Activated T-cell treated with anti-CD3 and anti-CD28 coated beads, Interleukin-2, amount 50 U/mL, for 72 hours (primary cell): ENCODE results near the gene PTPRZ1. TPM values are rescaled to one million over a fixed set of nuclear protein-coding genes. Genes with fewer than 3 reads are reported as not detected.

Experiments used
- ATAC-seq, 2 donors: fragments of 150-1000 bp; cut with Tn5 transposase; replicated peaks in 1 of 2; 2 replicates each; pipeline ENCODE4 v1.10.0; 2021; ENCODE audit warnings: moderate library complexity in 2 of 2, mild to moderate bottlenecking in 1 of 2
- DNase-seq, 2 donors: peaks; one replicate each; pipeline ENCODE4 v3.0.0; 2021 to 2022; ENCODE audit warnings: mixed read lengths in 1 of 2
- H3K27ac Mint-ChIP-seq: one replicate; pipeline ENCODE4 v1.8.0; 2022; ENCODE audit warnings: mild to moderate bottlenecking, moderate library complexity, mixed read lengths
- H3K27me3 Mint-ChIP-seq: one replicate; pipeline ENCODE4 v1.8.0; 2022; ENCODE audit warnings: low read depth, mixed read lengths
- H3K36me3 Mint-ChIP-seq, 2 donors: one replicate each; pipeline ENCODE4 v1.8.0; 2022; ENCODE audit warnings: mixed read lengths in 2 of 2, mild to moderate bottlenecking in 1 of 2; ENCODE audit not compliant: insufficient read depth in 2 of 2
- H3K4me1 Mint-ChIP-seq: one replicate; pipeline ENCODE4 v1.8.0; 2022; ENCODE audit warnings: low read depth, mixed read lengths
- H3K4me3 Mint-ChIP-seq, 2 donors: one replicate each; pipeline ENCODE4 v1.8.0; 2022; ENCODE audit warnings: mild to moderate bottlenecking in 2 of 2, mixed read lengths in 2 of 2, moderate library complexity in 2 of 2
- H3K9me3 Mint-ChIP-seq, 2 donors: one replicate each; pipeline ENCODE4 v1.8.0; 2022; ENCODE audit warnings: mixed read lengths in 2 of 2
- total RNA-seq, 2 donors: library from RNA; stranded (reverse); gene quantifications; one replicate each; pipeline ENCODE4 v1.2.3, GENCODE V29; 2022

Gene PTPRZ1
- total RNA-seq, 2 donors from 2014 or later, result not detected

- peak; percentile 51 for DNase-seq
- Mint-ChIP-seq H3K4me1 (no peaks in the 10 kb centered on the region), H3K27ac (no peak overlapping the region), H3K9me3 (no peaks in the 10 kb centered on the region), H3K36me3 (no peaks in the 10 kb centered on the region), H3K27me3 (no peaks in the 10 kb centered on the region), H3K4me3 (no peak overlapping the region)
- ATAC-seq, result peak; percentile 50 to 68
Observed at GRCh38 chr7:121994625-121995410, 121.9 kb downstream of the PTPRZ1 start.

DNA sequence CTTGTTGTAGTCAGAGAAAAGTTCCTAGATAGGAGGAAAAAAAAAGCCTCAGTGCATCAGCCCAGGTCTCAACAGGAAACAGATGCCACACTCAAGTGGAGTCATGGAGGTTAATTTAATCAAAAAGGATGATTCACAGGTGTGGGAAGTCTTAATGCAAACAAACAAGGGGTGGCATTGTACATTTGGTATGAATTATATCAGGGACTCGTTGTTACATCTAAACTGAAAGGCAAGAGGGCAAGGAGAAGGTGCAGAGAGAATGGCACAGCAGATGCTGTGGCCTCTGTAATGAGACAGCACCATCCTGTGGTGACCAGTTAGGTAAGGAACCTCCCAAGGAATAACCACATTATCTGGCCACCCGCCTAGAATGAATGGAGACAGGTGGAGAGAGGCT, 133.7 kb downstream of the PTPRZ1 start:
- no peak for DNase-seq
- Mint-ChIP-seq H3K27ac (no peak overlapping the region), H3K9me3 (peaks cover 2 to 4% of the 10 kb centered on the region in 2 donors), H3K27me3 (no peaks in the 10 kb centered on the region), H3K4me1 (peaks cover 4% of the 10 kb centered on the region), H3K36me3 (no peaks in the 10 kb centered on the region), H3K4me3 (no peak overlapping the region)
- peak in 1 of 2 donors; percentile 28 for ATAC-seq

- Mint-ChIP-seq H3K27ac (no peak overlapping the region), H3K27me3 (no peaks in the 10 kb centered on the region), H3K4me3 (no peak overlapping the region), H3K9me3 (peaks cover 2 to 4% of the 10 kb centered on the region in 2 donors), H3K36me3 (no peaks in the 10 kb centered on the region), H3K4me1 (peaks cover 10% of the 10 kb centered on the region)
- ATAC-seq, result no peak
- no peak for DNase-seq
Observed at GRCh38 chr7:122010116-122010515, 137.2 kb downstream of the PTPRZ1 start.

GRCh38 chr7:122013065-122013464, 140.1 kb downstream of the PTPRZ1 start:
- Mint-ChIP-seq H3K36me3 (no peaks in the 10 kb centered on the region), H3K4me1 (peaks cover 6% of the 10 kb centered on the region), H3K4me3 (no peak overlapping the region), H3K27ac (no peak overlapping the region), H3K9me3 (peaks cover 0 to under 1% of the 10 kb centered on the region in 2 donors), H3K27me3 (no peaks in the 10 kb centered on the region)
- ATAC-seq, result peak; percentile 70 to 84
- peak; percentile 4 to 23 for DNase-seq

DNA sequence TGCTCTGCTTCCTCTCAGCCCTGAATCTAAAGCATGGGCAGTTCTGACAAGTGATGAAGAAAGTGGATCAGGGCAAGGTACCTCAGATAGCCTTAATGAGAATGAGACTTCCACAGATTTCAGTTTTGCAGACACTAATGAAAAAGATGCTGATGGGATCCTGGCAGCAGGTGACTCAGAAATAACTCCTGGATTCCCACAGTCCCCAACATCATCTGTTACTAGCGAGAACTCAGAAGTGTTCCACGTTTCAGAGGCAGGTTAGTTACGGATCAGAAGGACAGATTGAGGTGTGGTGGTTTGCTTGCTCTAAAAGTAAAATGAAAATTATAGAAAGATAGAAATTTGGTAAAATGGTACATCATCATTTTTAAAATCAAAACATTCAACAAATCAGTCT, 140.7 kb downstream of the PTPRZ1 start:
- Mint-ChIP-seq H3K27ac (no peak overlapping the region), H3K9me3 (no peaks in the 10 kb centered on the region), H3K4me3 (no peak overlapping the region), H3K4me1 (peaks cover 6% of the 10 kb centered on the region), H3K27me3 (no peaks in the 10 kb centered on the region), H3K36me3 (no peaks in the 10 kb centered on the region)
- DNase-seq (no peak), ATAC-seq (no peak)

DNA sequence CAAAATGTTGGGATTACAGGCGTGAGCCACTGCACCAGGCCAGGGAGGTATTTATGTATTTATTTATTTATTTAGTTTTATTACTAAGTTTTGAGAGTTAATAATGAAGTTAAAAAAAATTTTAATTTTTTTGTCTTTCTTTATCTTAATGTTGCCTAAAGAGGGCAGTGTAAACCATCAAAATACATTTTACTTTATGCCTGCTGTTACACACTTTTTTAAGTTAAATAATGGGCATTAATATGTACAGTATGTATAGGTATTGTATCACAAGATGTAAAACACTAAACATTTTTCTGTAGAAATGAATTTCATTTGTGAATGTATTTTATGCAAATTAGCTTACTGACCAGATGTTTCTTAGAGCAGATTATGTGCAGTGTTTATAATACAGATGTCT, 141.7 kb downstream of the PTPRZ1 start:
- H3K36me3 Mint-ChIP-seq, result no peaks in the 10 kb centered on the region

DNA sequence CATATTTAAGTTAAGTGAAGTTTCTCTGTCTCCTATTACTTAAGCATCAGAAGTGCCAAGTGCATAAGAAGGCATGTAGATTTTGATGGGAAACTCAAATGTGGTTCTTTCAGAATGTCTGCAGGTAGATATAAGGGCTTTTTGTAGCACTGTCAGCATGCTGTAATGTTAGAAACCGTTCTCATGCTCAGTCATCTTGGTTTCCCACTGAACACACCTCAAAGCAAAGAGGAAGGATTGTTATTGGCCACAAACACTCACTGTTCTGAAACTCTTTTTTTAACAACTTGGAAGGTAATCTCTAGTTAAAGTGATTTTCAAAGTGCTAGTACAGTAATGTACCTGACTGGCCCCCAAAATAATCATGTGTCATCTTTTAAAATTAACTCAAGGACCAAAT, 145.1 kb downstream of the PTPRZ1 start:
- Mint-ChIP-seq H3K36me3 (no peaks in the 10 kb centered on the region), H3K27ac (no peak overlapping the region), H3K4me3 (no peak overlapping the region), H3K27me3 (peaks cover 6% of the 10 kb centered on the region), H3K4me1 (peaks cover 4% of the 10 kb centered on the region), H3K9me3 (no peaks in the 10 kb centered on the region)
- ATAC-seq (peak; percentile 63 to 67), DNase-seq (no peak)

More for the DNA sequence above, 141.7 kb downstream of the PTPRZ1 start:
- no peak for DNase-seq
- Mint-ChIP-seq H3K27me3 (no peaks in the 10 kb centered on the region), H3K27ac (no peak overlapping the region), H3K4me3 (no peak overlapping the region), H3K9me3 (no peaks in the 10 kb centered on the region), H3K4me1 (peaks cover 6% of the 10 kb centered on the region)
- ATAC-seq, result no peak

DNA sequence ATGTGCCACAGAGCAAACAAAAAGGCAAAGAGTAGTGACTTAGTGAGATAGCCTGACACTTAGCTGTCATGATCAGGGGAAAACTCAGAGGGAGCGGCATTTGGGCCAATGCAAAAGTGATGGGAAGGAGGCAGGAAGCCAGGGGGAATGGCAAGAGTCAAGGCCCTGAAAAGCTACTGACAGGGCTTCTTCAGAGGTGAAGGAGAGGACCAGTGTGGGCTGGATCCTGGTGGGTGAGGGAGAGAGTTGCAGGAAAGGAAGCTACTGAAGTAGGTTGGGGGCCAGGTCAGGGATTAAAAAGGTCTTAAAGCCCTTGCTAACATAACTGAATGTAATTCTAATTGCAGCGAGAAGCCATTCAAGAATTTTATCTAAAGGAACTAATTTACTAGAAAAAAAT, 154.1 kb downstream of the PTPRZ1 start:
- Mint-ChIP-seq H3K36me3 (no peaks in the 10 kb centered on the region), H3K4me1 (no peaks in the 10 kb centered on the region), H3K4me3 (no peak overlapping the region), H3K9me3 (no peaks in the 10 kb centered on the region), H3K27ac (no peak overlapping the region), H3K27me3 (peaks cover 4% of the 10 kb centered on the region)
- no peak for DNase-seq
- no peak for ATAC-seq

- DNase-seq, result no peak
- Mint-ChIP-seq H3K4me3 (no peak overlapping the region), H3K4me1 (no peaks in the 10 kb centered on the region), H3K27me3 (no peaks in the 10 kb centered on the region), H3K27ac (no peak overlapping the region), H3K36me3 (no peaks in the 10 kb centered on the region), H3K9me3 (no peaks in the 10 kb centered on the region)
- no peak for ATAC-seq
Observed at GRCh38 chr7:122033641-122034040, 160.7 kb downstream of the PTPRZ1 start.

DNA sequence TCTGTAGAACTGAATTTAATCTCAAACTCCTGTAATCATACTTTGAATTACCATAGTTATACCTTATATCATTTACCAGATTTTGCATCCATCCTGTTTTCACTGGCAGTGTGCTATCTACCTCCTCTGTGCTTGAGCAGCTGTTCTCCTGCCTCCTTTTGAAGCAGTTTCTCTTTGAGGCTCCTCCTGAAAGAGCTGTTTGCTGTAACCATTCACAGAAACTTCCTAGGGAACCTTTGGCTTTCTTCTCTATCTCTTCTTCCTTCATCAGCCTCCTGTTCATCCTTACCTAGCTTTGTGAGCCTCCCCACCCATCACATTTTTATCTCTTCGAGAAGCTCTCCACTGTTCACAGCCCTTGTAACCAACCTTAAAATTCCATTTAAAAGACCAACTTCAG, 162.9 kb downstream of the PTPRZ1 start:
- ATAC-seq, result no peak
- Mint-ChIP-seq H3K27ac (no peak overlapping the region), H3K4me3 (no peak overlapping the region)

DNA sequence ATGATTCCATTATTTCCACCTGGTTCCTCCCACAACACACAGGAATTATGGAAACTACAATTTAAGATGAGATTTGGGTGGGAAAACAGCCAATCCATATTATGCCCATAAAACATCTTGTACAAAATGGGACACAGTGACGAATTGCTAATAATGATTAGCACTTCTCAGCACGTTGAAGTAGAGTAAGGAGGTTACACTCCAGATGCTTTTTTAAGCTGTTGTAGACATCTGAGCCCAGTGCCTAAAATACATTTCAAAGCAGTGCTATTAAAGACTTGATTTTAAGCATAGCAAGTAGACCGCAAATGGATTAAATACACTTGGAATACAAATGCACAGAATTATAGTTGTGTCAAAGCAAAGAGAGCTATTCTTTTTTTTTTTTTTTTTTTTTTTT, 165.2 kb downstream of the PTPRZ1 start:
- H3K9me3 Mint-ChIP-seq, result no peaks in the 10 kb centered on the region
- H3K36me3 Mint-ChIP-seq, result no peaks in the 10 kb centered on the region
- no peak overlapping the region for H3K27ac Mint-ChIP-seq
- no peaks in the 10 kb centered on the region for H3K4me1 Mint-ChIP-seq
- H3K27me3 Mint-ChIP-seq, result no peaks in the 10 kb centered on the region
- no peak for DNase-seq
- ATAC-seq, result no peak
- H3K4me3 Mint-ChIP-seq, result no peak overlapping the region

More for the DNA sequence above, 162.9 kb downstream of the PTPRZ1 start:
- Mint-ChIP-seq H3K9me3 (no peaks in the 10 kb centered on the region), H3K36me3 (no peaks in the 10 kb centered on the region), H3K4me1 (no peaks in the 10 kb centered on the region), H3K27me3 (no peaks in the 10 kb centered on the region)
- DNase-seq, result no peak

DNA sequence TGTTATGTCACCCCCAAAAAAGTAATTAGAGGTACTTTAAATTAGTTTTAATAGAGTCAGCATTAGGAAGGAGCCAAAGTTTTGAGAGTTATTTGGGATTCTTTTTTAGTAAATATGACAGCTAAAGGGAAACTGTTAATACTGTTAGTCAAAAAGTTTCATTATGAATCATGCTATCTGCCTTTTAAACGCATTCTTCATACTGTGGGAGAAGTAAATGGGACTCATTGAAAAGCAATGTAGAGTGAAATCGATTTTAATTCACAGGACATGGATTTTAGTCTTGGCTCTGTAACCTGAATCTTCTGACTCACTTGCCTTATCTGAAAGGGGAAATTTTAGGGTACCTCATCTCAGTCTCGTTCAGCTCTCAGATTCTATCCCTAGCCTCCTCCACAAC, 165.9 kb downstream of the PTPRZ1 start:
- no peaks in the 10 kb centered on the region for H3K27me3 Mint-ChIP-seq
- no peak for ATAC-seq
- no peaks in the 10 kb centered on the region for H3K4me1 Mint-ChIP-seq
- H3K27ac Mint-ChIP-seq, result no peak overlapping the region
- no peaks in the 10 kb centered on the region for H3K36me3 Mint-ChIP-seq
- H3K9me3 Mint-ChIP-seq, result no peaks in the 10 kb centered on the region
- no peak for DNase-seq
- H3K4me3 Mint-ChIP-seq, result no peak overlapping the region

DNA sequence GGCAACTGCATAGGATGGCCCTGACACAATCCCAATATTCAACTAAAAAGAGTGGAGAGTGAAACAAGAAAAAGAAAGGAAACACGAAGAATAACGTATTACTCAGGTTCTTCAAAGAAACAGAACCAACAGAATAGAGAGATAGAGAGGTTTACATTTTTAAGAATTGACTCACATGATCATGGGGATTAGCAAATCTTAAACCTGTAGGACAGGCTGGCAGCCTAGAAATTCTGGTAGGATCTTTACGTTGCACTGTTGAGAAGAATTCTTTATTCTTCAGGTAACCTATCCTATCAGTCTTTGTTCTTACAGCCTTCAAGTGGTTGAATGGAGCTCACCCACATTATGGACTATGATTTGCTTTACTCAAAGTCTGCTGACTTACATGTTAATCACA, 167.2 kb downstream of the PTPRZ1 start:
- H3K36me3 Mint-ChIP-seq, result no peaks in the 10 kb centered on the region
- H3K9me3 Mint-ChIP-seq, result no peaks in the 10 kb centered on the region
- H3K27me3 Mint-ChIP-seq, result no peaks in the 10 kb centered on the region
- DNase-seq (no peak), ATAC-seq (no peak)
- no peaks in the 10 kb centered on the region for H3K4me1 Mint-ChIP-seq
- H3K4me3 Mint-ChIP-seq, result no peak overlapping the region
- no peak overlapping the region for H3K27ac Mint-ChIP-seq

DNA sequence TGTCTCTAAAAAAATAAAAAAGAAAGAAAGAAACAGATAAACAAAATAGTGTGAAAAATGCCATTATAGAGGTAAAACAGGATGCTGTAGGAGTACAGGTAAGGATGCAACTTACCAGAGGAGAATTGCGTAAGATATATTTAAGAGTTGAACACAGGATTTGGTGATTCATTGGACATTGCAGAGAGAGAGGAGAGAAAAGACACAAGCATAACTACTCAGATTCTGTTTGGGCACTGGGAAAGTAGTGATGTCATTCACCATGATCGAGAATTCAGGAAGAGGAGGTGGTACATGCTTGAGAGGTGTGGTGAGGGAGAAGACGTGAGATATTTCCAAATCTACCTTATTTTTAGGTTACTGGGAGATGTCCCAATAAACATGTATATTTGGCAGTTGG, 173.4 kb downstream of the PTPRZ1 start:
- Mint-ChIP-seq H3K27ac (no peak overlapping the region), H3K27me3 (no peaks in the 10 kb centered on the region), H3K36me3 (no peaks in the 10 kb centered on the region), H3K9me3 (peaks cover 2 to 4% of the 10 kb centered on the region in 2 donors), H3K4me1 (no peaks in the 10 kb centered on the region), H3K4me3 (no peak overlapping the region)
- no peak for ATAC-seq
- no peak for DNase-seq
